Fibroblast of skin of right quadriceps (primary cell): ENCODE results near the gene ARMC9.
"Not testable (repeated sequence)": the region's sequence is repeated elsewhere in the genome, so short reads cannot be mapped to it uniquely, and the experiment has no call there.

Experiments used
- DNase-seq: peaks from one replicate; pipeline ENCODE4 v3.0.0-alpha.2; 2013

The ARMC9 gene

DNA sequence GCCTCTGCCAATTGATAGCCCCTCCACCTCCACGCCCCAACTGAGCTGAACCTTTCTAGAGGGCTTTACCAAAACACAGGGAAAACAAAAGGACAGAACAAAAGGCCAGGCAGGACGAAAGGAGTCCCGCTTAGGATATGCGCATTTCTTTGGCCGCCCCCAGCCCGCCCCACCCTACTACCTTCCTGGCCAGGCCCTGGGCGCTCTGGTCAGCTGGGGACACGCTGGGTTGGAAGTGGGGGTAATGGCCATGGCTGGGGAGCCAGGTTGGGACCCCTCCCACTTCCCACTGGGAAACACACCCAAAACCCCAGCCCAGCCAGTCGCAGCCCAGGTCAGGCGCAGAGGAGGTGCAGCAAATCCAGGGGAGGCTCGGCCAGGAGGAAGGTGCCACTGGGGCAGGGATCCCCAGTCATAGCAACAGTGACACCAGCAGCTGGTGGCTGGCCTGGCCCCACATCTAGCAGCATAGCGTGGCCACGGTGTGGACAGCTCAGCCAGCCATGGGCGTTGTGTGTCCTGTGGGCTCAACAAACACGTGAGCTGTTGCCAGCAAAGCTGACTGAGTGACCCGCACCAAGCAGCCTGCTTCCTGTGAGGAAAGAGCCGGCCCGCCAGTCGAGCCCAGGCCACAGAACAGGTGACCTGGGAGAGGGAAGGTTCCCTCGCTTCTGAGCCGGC lies 172.5 kb downstream of the ARMC9 start:
- DNase-seq: no peak

DNA sequence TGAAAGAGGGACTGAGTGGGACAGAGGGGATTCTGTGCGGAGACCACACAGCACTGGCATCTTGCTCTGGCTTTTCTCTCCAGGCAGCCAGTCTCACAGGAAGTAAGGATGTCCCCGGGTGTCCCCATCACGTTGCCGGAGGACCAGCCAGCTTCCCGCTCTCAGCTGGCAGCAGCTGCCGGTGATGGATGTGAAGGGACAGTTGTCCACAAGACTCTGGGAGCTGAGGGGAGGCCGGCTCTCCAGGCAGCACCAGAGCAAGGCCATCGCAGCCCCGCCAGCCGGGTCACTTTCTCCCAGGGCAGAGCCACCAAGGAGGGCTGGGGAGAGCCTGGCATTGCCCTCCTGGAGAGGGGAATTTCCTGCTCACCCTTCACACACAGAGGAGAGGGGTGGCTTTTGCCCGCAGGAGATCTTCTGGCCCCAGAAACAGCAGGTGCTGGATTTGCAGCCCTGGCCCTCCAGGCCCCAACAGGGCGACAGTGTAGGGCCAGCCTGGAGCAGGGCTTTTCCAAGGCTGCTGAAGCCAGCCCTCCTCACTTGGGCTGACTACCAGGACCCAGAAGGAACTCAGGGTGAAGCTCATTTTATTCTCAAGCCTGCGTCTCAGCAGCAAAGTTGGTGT lies 173.1 kb downstream of the ARMC9 start:
- DNase-seq: no peak

DNA sequence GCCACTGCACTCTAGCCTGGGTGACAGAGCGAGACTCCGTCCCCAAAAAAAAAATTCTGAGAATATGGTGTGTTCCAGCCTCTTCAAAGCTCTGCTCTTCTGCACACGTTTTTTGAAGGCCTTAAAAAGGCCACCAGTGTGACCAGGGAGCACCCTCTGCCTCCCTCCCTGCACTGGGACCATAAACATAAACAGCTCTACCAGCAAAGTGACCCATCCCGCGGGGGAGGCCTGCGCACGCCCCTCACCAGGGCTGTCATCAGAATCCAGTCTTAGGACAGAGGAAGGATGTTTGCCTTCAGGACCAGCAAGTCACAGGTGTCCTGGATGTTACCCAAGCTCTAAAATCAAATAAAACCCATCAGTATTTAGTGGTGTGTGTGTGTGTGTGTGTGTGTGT lies 173.9 kb downstream of the ARMC9 start:
- no peak for DNase-seq

DNA sequence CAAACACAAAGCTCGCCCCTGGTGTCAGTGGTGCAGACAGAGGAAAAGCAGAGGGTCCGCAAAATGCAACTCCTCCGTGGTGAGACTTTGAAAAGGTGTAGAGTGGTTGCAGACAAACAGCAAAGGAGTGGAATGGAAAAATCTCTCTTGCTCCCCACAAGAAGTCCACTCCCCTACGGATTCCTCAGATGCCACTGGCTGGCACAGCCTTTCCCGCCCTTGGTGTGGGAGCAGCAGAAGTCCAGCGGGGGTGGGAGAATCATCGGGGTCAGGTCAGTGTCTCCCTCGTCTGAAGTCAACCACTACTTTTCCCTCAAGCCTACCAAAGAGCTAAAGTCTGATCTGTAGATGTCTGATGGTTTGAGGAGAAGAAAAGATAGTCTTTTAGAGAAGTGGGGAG lies 174.8 kb downstream of the ARMC9 start:
- no peak for DNase-seq

DNA sequence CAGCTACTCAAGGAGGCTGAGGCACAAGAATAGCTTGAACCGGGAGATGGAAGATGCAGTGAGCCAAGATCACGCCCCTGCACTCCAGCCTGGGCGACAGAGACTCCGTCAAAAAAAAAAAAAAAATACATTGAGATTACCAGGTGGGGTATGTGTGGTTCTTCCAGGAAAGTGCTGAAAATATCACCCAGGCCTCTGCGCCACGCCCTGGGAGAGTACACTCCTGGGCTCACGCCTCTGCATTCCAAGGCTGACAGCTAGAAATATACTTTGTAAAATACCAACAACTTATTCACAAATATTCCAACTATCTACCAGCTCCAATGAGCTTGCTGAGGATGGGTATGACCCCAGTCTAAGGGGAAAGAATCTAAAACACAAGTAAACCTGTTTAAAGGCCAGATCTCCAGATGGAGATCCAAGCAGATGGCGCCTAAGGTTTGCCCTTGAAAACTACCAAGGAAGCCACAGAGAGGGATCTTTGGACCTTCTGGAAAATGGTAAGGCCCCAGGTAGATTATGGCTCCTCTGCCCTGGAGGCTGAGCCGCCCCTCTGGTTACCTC lies 175.4 kb downstream of the ARMC9 start:
- DNase-seq: no peak

DNA sequence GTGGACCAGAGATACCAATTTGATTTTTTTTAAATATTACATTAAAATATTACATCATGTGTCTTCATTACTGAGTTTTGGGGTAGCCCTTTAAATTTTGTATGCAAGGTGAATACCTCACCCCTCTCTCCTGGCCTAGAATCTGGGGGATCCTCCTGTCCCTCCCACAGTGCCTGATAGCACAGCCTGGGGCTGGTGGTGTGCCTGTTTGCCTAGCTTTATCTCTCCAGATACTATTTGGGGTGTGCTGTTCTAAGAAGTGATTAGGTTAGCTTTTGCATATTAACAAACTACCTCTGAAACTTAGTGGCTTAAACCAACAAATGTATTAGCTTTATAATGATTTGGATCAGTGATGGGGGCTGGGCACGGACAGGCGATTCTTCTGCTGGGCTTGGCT lies 176.3 kb downstream of the ARMC9 start:
- no peak for DNase-seq

DNA sequence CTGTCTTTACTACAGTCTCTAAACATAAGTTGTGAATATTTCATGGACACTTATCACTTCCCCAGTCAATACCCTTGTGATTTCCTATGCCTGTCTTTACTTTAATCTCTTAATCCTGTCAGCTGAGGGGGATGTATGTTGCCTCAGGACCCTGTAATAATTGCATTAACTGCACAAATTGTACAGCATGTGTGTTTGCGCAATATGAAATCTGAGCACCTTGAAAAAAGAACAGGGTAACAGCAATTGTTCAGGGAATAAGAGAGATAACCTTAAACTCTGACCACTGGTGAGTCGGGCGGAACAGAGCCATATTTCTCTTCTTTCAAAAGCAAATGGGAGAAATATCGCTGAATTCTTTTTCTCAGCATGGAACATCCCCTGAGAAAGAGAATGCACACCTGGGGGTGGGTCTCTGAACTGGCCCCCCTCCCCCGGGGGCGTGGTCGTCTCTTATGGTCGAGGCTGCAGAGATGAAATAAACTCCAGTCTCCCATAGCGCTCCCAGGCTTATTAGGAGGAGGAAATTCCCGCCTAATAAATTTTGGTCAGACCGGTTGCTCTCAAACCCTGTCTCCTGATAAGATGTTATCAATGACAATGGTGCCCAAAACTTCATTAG lies 177.7 kb downstream of the ARMC9 start:
- not testable (repeated sequence) for DNase-seq

DNA sequence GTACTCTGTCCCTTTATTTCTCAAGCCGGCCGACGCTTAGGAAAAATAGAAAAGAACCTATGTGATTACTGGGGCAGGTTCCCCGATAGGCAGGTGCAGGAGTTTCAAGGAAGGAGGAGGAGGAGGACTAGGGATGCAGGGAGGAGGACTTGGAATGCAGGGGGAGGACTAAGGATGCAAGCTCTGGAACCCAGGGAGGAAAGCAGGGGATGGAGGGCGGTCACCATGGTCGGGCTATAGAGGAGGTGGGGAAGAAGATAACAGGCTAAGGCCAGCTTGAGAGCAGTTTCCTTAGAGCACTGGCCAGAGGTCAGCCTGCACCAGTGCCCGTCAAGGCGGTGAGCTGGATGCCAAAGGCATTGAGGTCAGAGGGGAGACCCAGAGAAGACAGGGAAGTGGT lies 178.4 kb downstream of the ARMC9 start:
- no peak for DNase-seq

DNA sequence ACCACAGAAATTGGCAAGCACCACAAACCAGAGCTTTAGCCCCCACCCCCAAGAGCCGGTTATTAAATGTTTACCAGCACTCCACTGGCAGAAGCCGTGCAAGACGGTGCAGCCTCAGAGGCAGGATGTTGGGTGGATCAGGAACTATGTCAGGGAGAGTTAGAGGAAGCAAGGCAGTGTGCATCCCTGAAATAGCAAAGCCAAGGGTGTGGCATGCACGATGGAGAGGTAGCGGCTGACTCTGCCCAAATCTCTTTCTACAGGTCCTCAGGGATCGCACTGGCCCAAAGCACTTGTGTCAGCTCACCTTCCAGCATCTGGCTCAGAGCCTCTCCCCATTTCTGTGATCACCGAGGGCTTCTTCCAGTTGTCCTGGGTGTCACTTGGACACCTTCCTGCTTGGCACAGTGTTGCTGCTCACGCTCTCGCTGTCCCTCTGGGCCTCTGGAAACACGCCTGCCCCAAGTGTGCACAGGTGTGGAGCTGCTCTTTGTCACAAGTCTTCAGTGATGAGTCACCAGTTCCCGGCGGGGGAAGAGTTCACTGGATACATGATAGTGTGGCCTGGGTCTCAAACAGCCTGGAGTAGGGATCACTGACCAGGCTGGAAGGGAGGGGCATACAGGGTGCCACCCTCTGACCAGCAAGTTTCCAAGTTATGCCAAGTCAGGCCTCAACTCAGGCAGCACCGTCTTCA lies 179.7 kb downstream of the ARMC9 start:
- DNase-seq: no peak

DNA sequence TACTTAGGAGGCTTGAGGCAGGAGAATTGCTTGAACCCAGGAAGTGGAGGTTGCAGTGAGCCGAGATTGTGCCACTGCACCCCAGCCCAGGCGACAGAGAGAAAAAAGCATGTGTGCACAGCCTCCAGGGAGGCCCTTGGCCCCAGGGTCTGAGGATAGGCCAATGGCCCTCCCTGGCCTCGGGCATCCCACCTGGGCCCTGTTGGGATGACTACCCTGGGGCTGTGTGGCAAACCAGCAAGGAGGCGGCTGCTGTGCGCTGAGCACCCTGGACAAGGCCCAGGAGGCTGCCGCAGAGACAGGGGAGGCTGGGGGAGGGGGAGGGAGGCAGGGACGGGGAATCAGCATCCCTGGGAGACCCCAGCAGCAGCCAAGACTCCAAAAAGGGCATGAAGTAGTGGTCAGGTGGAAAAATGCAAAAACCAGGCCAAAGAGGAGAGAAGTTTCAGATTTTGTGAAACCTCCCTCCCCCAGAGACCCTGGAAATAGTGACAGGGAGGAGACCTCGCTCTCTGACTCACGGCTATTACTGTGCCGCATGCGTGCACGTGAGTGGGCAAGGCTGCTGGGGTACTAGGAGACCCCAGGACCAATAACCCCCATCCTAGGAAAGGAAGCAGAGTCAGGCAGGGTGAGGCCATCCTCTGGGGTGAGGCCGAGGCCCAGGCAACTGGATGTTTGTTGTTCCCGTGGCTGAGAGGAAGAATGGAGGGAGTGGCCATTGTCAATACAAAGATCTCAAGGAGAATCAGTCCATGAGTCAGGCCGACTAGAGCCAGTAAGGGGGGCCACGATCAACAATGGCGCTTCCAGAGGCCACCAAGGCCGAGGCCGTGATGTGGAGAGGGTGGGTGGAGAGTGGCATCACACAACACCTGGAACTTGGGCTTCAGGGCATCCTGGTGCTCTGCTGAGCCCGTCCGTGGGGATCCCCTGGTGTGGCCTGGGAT lies 181.1 kb downstream of the ARMC9 start:
- no peak for DNase-seq

DNA sequence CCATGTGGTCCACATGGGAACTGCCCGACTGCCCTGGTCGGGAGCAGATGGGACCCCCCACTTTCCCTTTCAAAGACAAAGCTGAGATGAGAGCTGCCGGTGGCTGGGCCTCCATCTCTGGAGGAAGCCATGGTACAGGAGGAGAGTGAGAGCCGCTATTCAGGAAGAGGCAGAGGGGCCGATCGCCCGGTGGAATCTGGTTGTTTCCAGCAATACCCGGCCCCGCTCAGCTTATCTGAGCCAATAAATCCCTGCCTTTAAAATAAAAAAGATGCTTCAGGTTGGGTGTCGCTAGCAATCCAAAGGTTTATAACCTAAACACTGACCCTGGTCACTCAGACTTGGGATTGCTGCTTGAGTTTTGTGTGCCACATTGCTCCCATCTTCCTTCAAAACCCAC lies 181.9 kb downstream of the ARMC9 start:
- no peak for DNase-seq

DNA sequence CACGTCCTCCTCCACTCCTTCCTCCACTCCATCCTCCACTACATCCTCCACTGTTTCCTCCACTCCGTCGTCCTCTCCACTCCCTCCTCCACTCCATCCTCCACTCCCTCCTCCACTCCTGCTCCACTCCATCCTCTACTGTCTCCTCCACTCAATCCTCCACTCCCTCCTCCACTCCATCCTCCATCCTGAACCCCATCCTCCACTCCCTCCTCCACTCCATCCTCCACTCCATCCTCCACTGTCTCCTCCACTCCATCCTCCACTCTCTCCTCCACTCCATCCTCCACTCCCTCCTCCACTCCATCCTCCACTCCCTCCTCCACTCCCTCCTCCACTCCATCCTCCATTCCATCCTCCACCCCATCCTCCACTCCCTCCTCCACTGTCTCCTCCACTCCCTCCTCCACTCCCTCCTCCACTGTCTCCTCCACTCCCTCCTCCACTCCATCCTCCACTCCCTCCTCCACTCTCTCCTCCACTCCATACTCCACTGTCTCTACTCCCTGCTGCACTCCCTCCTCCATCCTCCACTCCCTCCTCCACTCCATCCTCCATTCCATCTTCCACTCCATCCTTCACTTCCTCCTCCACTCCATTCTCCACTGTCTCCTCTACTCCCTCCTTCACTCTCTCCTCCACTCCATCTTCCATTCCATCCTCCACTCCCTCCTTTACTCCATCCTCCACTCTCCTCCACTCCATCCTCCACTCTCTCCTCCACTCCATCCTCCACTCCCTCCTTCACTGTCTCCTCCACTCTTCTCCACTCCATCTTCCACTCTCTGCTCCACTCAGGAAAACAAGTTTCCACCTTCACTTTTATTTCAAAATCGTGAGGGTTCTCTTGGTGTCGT lies 182.8 kb downstream of the ARMC9 start:
- no peak for DNase-seq

DNA sequence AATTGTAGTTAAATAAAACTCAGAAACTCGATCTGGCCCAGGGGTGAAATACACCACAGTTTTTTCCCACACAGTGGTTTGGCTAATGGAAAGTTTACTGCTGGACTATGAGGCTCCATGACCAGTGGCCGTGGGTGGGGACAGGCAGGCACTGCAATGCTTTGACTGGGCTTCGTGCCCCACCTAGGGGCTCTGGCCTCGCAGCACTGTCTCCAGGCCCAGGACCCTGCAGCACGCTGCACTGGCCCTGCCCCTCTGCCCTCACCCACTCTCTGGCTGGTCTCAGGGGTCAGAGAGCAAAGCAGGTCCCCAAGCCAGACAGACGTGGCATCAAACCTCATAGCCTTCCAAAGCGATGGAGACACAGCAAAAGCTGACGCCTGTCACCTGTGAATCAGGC lies 183.7 kb downstream of the ARMC9 start:
- DNase-seq: no peak

DNA sequence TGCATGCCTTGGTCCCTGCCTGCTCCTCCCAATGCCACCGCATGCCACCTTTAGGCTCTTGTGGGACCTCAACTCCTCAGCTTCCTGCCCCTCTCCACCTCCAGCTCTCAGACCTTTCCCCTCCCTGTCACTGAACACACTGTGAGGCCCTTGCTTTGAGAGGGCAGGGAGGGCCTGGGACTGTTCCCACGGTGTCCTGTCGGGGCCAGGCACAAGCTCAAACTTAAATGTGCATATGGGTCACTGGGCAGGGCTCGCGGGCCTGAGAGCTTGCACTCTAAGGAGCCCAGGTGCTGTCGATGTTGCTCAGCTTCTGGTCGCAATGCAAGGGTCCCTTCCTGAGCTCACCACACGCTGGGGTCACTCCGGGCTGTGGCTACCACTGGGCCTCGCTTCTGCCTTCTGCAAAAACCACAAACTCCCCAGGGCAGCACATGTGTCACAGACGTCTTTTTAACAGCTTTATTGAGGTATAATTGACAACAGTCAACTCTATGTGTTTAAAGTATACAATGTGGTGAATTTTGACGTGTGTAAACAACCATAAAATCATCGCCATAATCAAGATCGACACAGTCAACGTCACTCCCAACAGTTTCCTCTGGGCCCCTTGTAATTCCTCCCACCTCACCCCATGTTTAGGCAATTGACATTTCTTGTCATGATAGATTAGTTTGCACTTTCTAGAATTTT lies 185.1 kb downstream of the ARMC9 start:
- DNase-seq: no peak

DNA sequence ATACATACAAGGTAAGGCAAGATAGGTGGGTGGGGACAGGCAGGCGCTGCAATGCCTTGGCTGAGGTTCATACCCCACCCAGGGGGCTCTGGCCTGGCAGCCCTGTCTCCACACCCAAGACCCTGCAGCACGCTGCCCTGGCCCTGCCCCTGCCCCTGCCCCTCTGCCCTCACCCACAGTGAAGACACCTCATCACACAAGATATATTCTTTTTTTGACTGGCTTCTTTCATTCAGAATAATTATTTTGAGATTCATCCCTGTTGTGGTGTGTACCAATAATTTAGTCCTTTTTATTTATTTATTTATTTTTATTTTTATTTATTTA lies 185.6 kb downstream of the ARMC9 start:
- DNase-seq: no peak

DNA sequence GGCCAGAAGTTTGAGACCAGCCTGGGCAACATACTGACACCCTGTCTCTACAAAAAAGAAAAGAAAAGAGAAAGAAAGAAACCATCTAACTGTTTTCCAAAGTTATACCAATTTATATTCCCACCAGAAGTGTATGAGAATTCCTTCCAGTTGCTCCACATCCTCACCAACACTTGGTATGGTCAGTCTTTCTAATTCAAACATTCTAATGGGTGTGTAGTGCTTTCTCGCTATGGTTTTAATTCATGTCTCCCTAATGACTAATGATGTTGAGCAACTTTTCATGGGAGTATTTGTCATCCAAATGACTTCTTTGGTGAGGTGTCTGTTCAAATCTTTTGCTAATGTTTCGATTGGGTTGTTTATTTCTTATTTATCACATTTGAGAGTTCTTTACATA lies 186.5 kb downstream of the ARMC9 start:
- no peak for DNase-seq

DNA sequence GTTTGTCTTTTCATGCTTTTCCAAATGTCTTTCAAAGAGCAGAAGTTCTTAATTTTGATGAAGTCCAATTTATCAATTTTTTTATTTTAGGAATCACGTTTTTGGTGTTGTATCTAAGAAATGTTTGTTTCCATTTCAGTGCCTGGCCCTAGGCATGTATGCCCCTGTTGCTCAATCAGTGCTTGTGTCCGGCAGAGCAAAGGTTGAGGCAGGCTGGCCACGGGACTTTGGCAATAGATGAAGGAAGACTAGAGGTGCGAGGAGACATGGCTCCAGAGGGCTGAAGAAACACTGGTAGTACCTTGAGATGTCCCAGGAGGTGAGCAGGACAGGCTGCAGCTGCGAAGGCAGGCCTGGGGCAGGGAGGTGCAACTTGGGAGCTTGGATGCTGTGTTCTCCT lies 187.0 kb downstream of the ARMC9 start:
- DNase-seq: no peak

DNA sequence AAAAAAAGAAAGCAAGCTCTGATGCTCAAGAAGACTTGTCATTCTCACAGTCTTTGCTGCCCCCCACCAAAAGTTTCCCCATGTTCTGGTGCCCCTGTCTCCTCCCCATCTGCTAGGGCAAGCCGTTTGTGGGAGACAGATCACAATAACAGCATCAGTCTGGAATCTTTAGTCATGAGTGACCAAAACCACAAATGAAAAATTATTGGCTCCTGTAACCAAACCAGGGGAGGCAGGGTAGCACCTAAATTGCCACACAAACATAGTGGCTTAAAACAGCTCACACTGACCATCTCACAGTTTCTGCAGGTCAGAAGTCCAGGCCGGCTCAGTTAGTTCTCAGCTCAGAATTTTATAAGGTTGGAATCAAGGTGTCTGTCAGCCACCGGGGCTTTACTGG lies 188.0 kb downstream of the ARMC9 start:
- peak; percentile 64 for DNase-seq

DNA sequence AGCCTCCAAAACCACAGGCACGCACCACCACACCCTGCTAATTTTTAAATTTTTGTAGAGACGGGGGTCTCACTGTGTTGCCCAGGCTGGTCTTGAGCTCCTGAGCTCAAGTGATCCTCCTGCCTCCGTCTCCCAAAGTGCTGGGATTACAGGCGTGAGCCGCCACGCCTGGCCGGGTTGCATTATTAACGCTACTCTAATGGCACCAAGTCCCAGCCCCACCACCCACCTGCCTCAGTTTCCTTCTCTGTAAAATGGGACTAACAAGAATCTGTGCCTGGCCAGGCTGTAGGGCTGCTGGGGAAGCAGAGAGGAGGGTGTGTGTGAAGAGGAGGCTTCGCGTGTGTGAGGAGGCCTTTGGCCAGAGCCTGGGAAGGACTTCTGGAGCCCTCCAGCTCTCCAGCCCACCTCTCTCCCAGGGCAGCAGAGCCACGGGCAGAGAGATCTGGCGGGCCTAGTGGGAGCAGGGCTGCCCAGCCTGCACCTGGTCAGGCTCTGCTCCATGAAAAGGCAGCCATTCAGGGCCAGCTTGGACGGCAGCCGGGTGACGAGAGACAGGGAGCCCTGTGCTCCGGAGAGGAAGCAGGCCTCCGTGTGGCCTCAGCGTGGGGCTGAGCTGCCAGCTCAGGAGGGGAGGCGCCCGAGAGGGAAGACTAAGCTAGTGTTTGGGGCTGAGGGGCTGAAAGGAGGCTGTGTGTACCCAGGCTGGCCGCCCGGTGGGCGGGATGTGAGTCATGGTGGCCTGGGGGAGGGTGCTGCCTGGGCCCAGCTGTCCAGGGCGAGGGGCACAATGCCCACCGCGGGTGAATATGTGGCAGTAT lies 189.7 kb downstream of the ARMC9 start:
- DNase-seq: peak; percentile 24

DNA sequence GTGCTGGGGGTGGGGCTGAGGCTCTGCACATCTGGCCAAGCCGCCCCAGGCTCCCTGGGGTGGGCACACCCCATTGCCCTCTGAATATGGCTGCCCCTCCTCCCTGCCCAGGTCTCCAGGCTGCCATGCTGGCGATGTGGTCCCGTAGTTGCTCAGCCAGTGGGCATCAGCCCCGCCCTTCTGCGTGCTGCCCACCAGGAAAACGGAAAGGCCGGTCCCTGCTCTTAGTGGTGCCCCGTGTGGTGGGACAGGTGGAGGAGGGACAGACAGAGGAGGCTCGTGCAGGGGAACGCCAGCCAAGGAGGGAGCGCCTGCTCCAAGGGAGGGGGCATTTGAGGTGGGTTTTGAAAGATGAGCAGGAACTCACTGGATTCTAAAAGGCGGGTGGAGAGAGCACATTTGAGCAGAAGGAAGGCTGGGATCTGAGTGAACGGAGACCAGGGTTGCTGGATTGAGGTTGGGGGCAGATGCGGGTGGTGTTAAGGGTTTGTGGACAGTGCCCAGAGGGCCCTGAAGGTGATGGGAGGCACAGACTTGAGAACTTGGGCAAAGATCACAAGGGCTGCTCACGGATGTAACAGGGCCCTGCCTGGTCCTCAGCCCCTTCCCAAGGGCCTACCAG lies 190.4 kb downstream of the ARMC9 start:
- DNase-seq: no peak
